Thoracic aorta (tissue), 2 donors: ENCODE results near the gene ABCG1. TPM values are rescaled to one million over a fixed set of nuclear protein-coding genes. Genes with fewer than 3 reads are reported as not detected.

Experiments
- ATAC-seq: fragments of 150-250 bp; one replicate; pipeline ENCODE4 v1.8.0; 2017; ENCODE audit warnings: low read depth; ENCODE audit not compliant: insufficient number of reproducible peaks, low FRiP score
- DNase-seq: peaks from one replicate; pipeline ENCODE4 v3.0.0-alpha.2; 2020; ENCODE audit warnings: low spot score
- H3K27ac ChIP-seq, 2 donors: fragments of 200-600 bp; sonication (generic); 1 replicate in 1 of 2; 2 replicates in 1 of 2; pipeline ENCODE4 v1.5.1; 2016; ENCODE audit warnings: mild to moderate bottlenecking in 2 of 2, moderate library complexity in 2 of 2
- H3K27me3 ChIP-seq: fragments of 200-600 bp; sonication (generic); replicated peaks from 2 replicates; pipeline ENCODE4 v1.6.0; 2016; ENCODE audit warnings: mild to moderate bottlenecking; ENCODE audit not compliant: insufficient read depth
- H3K36me3 ChIP-seq: fragments of 200-600 bp; sonication (generic); one replicate; pipeline ENCODE4 v1.5.1; 2016
- H3K4me1 ChIP-seq, 2 donors: fragments of 200-600 bp; sonication (generic); 1 replicate in 1 of 2; 2 replicates in 1 of 2; pipeline versions ENCODE4 v1.5.1 to v1.6.0; 2016; ENCODE audit warnings: low read depth in 2 of 2, mild to moderate bottlenecking in 1 of 2; ENCODE audit not compliant: control insufficient read depth in 1 of 2
- H3K4me3 ChIP-seq: fragments of 200-600 bp; sonication (generic); 2 replicates; pipeline ENCODE4 v1.5.1; 2016; ENCODE audit warnings: mild to moderate bottlenecking
- H3K9me3 ChIP-seq: fragments of 200-600 bp; sonication (generic); 2 replicates; pipeline ENCODE4 v1.5.1; 2016
- total RNA-seq, 2 donors: library from RNA; depleted of rRNA; stranded (reverse); fragments of >200 nt; gene quantifications; one replicate each; pipeline versions ENCODE4 v1.1.0 to v1.2.3, GENCODE V29; 2016
- TF ChIP-seq, protein P1 (sequence below): fragments of 200-600 bp; sonication (generic); IDR thresholded peaks from one replicate; pipeline ENCODE4 v1.5.1; 2019; ENCODE audit warnings: antibody characterized with exemption

ABCG1 gene
- total RNA-seq, 2 donors from 2014 or later = 15.6 to 20.6 TPM

DNA sequence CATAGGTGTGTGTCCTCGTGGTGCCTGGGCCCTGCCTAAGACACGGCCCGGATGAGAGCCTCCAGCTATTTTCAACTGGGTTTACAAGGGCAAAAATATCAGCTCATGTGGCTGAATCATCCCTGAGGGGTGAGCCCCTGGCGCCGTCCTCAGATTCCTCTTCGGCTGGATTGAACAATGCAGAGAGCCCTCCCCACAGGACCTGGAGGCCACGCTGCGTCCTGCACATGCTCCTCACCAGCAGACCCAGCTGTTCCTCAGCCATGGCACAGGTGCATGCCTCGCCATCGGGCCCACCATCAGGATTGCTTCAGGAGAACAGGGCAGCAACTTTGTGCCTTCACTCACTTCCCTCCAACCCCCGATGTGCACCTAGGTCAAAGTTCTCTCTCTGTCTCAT is 60.9 kb downstream of the ABCG1 start:
- TF ChIP-seq, protein P1, sequence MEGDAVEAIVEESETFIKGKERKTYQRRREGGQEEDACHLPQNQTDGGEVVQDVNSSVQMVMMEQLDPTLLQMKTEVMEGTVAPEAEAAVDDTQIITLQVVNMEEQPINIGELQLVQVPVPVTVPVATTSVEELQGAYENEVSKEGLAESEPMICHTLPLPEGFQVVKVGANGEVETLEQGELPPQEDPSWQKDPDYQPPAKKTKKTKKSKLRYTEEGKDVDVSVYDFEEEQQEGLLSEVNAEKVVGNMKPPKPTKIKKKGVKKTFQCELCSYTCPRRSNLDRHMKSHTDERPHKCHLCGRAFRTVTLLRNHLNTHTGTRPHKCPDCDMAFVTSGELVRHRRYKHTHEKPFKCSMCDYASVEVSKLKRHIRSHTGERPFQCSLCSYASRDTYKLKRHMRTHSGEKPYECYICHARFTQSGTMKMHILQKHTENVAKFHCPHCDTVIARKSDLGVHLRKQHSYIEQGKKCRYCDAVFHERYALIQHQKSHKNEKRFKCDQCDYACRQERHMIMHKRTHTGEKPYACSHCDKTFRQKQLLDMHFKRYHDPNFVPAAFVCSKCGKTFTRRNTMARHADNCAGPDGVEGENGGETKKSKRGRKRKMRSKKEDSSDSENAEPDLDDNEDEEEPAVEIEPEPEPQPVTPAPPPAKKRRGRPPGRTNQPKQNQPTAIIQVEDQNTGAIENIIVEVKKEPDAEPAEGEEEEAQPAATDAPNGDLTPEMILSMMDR = no peak
- no peak for ATAC-seq
- Histone ChIP-seq H3K9me3 (no peaks in the 10 kb centered on the region), H3K27me3 (no peaks in the 10 kb centered on the region), H3K36me3 (no peaks in the 10 kb centered on the region), H3K27ac (no peak overlapping the region), H3K4me1 (no peaks in the 10 kb centered on the region), H3K4me3 (no peak overlapping the region)
- DNase-seq = no peak

DNA sequence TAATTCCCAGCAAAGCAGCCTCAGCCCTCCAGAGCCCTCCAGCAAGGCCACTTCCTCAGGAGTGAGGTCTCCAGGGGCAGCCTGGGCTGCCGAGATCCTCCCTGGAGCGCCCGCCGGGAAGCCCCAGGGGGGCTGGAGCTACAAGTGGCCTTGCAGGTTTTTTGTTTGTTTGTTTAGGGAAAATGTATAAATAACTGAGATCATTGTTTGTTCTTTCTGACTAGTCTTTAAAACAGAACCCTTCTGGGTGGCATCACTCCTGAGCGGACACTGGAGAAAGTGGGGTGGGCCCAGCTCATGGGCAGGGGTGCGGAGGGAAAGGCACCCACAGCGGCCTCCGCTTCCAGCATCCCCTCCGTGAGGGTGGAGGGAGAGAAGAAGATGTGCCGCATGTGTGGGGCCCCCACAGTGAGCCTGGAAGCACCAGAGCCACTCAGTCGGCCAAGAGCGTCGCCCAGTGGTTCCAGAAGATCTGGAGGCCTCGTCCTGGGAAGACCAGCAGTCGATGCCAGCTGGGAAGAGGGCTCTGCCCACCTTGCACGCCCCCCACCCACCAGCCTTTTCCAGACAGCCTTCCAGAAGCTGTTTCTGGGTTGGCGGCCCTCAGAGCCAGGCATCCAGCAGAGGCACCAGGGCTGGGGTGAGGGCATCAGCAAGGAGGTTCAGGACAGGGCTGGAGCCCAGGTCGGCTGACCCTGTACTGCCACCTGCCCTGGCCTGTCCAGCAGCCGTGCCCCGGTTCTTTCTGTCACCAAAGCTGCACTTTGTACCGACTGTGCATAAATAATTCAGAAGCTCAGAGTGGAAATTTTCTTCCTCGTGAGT is 61.6 kb downstream of the ABCG1 start:
- Histone ChIP-seq H3K27ac (no peak overlapping the region), H3K27me3 (no peaks in the 10 kb centered on the region), H3K4me3 (no peak overlapping the region), H3K4me1 (no peaks in the 10 kb centered on the region), H3K9me3 (no peaks in the 10 kb centered on the region), H3K36me3 (no peaks in the 10 kb centered on the region)
- ATAC-seq (no peak), DNase-seq (no peak)
- TF ChIP-seq, protein P1 = no peak

DNA sequence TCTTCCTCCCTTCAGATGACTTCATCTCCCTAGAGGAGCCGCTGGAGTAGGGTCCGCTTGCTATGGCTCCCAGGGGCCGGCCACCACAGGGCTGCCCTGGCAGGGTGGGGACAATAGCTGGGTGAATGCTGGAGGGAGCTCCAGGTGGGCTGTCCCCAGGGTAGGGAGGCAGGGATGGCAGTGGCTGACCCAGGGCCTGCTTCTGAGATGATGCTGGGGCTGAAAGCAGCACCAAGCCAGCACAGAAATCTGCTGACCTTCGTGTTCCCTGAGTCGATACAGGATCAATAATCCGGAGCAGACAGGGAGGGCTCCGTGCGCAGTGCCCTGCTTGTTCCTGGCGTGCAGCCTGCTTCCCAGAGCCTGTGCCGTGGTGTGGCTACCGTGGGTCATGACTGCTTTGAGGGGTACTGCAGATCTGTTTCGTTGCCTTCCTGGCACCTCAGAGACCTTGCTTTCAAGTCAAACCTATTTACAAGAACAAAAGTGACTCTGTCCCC is 62.3 kb downstream of the ABCG1 start:
- H3K36me3 ChIP-seq = no peaks in the 10 kb centered on the region
- H3K27ac ChIP-seq = no peak overlapping the region
- H3K4me1 ChIP-seq = no peaks in the 10 kb centered on the region
- H3K27me3 ChIP-seq = no peaks in the 10 kb centered on the region
- no peak overlapping the region for H3K4me3 ChIP-seq
- no peak for DNase-seq
- TF ChIP-seq, protein P1 = no peak
- H3K9me3 ChIP-seq = no peaks in the 10 kb centered on the region
- no peak for ATAC-seq

DNA sequence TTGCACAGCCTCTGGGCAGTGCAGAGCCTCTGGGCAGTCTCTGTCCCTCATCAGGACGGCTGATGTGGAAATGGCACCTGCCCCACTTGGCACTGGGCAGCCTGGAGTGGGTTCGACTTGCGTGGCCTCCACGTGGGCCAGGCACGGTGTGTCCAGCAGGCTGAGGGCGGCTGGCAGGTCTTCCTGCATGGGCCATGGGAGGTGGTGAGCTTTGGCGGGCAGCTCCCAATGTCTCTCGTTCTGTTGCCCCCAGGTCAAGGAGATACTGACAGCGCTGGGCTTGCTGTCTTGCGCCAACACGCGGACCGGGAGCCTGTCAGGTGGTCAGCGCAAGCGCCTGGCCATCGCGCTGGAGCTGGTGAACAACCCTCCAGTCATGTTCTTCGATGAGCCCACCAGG is 63.1 kb downstream of the ABCG1 start:
- DNase-seq = no peak
- Histone ChIP-seq H3K27ac (no peak overlapping the region), H3K9me3 (no peaks in the 10 kb centered on the region), H3K4me1 (no peaks in the 10 kb centered on the region), H3K27me3 (no peaks in the 10 kb centered on the region), H3K36me3 (no peaks in the 10 kb centered on the region), H3K4me3 (no peak overlapping the region)
- no peak for ATAC-seq
- TF ChIP-seq, protein P1 = no peak

DNA sequence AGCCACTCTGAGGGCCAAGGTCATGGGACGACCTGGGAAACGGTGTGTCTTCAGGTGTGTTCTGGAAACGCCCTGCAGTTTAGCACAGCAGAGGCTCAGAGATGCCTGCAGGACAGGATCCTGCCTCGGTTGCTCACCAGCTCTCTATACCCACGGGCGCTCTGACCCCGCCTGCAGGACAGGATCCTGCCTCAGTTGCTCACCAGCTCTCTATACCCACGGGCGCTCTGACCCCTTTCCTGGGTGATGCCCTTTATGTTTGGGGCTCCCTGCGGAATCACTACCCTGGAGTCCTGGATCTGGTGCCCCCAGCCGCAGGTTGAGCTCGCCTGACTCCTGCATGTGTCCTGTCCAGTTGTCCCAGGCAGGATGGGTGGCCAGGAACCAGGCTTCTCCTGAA is 63.8 kb downstream of the ABCG1 start:
- Histone ChIP-seq H3K4me1 (no peaks in the 10 kb centered on the region), H3K36me3 (no peaks in the 10 kb centered on the region), H3K27me3 (no peaks in the 10 kb centered on the region), H3K4me3 (no peak overlapping the region), H3K27ac (no peak overlapping the region), H3K9me3 (no peaks in the 10 kb centered on the region)
- no peak for ATAC-seq
- TF ChIP-seq, protein P1 = no peak
- no peak for DNase-seq
